Measurements from ENCODE around the gene MACROD2. TPM values are rescaled to one million over a fixed set of nuclear protein-coding genes. Genes with fewer than 3 reads are reported as not detected.

MACROD2 gene
- polyA plus RNA-seq, 1 donor: 5.4 TPM

DNA sequence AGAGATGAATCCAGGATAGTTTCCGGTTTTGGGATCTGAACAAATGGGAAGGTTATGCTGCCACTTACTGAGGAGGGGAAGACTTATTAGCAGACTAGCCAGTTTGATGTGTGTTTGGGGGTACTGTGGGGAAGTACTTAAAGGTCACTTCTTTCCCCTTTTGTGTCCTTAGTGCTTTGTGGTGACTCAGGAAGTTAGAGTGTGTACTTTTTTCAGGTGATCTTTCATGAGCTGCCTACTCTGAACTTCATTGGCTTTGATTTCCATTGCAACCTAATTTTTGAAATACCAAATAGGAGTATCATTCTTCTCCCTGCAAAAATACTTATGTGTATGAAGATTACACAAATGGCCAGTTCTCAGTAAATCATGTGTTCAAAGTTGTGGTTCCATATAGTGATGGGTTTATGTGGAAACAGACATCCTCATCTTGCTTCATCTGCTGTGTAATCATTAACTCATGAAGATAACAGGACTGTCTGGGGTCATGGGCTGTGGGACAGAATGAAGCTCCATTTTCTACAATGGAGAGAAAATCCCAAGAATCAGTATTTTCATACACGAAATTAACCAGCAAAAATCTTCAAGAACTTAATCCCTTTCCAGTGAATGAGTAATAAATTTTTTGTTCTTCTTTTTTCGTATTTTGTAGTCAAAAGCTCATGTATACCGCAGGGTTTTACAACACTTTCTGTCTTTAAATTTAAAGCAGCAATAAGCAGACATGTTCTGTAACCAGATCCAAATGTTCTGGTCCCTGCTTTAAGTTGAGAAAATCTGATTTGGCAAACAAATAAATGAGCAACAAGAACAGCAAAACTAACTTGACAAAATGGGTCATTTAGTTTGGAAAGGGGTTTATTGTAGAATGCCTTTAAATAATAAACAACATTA is 614.3 kb downstream of the MACROD2 start:
- peaks cover 7% of the 10 kb centered on the region for H3K4me1 ChIP-seq (ENCODE audit: control insufficient read depth, insufficient read depth, low read length)
- peak overlapping the region; percentile 81 for H3K27ac ChIP-seq (ENCODE audit: low read length)
- 70% methylated on average over 2 of the region's 4 CpGs for WGBS (ENCODE audit: insufficient coverage, low lambda C conversion rate)
- no peaks in the 10 kb centered on the region for H3K27me3 ChIP-seq (ENCODE audit: control insufficient read depth, insufficient read depth, low read length)
- H3K4me3 ChIP-seq (ENCODE audit: low read length): no peak overlapping the region
- no peaks in the 10 kb centered on the region for H3K9me3 ChIP-seq (ENCODE audit: control insufficient read depth, low read depth, low read length)
- H3K36me3 ChIP-seq (ENCODE audit: control insufficient read depth, insufficient read depth, low read length): no peaks in the 10 kb centered on the region
- DNase-seq: peak; percentile 74 to 85

DNA sequence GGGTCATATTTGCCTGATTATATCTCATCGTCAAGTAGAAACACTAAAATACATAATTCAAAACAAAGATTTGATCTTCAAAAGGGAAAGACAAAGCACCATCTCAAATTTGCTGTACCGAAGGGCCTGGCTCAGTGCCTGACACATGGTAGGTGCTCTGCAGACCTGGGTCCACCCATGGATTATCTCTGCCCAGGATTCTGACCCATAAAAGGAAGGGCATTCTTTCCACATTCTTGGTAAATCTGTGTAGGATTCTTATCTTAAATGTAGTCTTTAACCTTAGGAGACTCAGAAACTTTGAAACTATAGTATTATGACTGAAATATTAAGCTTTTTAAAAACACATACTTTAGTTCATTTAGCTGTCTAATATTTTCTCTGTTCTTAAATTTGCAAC is 616.2 kb downstream of the MACROD2 start:
- Histone ChIP-seq H3K4me3 (ENCODE audit: low read length) (no peak overlapping the region), H3K9me3 (ENCODE audit: control insufficient read depth, low read depth, low read length) (no peaks in the 10 kb centered on the region), H3K36me3 (ENCODE audit: control insufficient read depth, insufficient read depth, low read length) (no peaks in the 10 kb centered on the region), H3K27me3 (ENCODE audit: control insufficient read depth, insufficient read depth, low read length) (no peaks in the 10 kb centered on the region), H3K27ac (ENCODE audit: low read length) (peak overlapping the region; percentile 15), H3K4me1 (ENCODE audit: control insufficient read depth, insufficient read depth, low read length) (peaks cover 9% of the 10 kb centered on the region)
- peak in 1 of 2 donors; percentile 22 for DNase-seq
- WGBS (ENCODE audit: insufficient coverage, low lambda C conversion rate): no CpG with 5 or more reads among the region's 2 CpGs

DNA sequence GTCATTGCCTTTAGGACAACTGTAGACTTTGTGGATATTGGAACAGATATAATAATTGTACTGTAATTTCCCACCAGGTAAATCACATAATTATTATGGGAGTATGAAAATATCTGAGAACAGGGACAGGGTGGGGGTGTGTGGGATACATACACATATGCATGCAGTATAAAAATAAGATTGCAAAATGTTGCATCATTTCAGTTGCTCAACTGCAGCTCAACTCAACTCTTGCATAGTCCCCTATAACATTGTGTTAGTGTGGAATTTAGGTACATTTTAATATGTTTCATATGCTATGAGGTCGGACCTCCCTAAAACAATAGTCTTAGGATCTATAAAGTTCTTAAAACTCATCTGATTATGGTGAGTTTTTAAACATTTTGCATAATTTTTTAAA is 617.1 kb downstream of the MACROD2 start:
- H3K4me3 ChIP-seq (ENCODE audit: low read length): no peak overlapping the region
- 0% methylated on average over 1 of the region's 1 CpG for WGBS (ENCODE audit: insufficient coverage, low lambda C conversion rate)
- H3K27ac ChIP-seq (ENCODE audit: low read length): no peak overlapping the region
- no peaks in the 10 kb centered on the region for H3K27me3 ChIP-seq (ENCODE audit: control insufficient read depth, insufficient read depth, low read length)
- H3K9me3 ChIP-seq (ENCODE audit: control insufficient read depth, low read depth, low read length): no peaks in the 10 kb centered on the region
- H3K4me1 ChIP-seq (ENCODE audit: control insufficient read depth, insufficient read depth, low read length): peaks cover 16% of the 10 kb centered on the region
- DNase-seq: no peak
- no peaks in the 10 kb centered on the region for H3K36me3 ChIP-seq (ENCODE audit: control insufficient read depth, insufficient read depth, low read length)

DNA sequence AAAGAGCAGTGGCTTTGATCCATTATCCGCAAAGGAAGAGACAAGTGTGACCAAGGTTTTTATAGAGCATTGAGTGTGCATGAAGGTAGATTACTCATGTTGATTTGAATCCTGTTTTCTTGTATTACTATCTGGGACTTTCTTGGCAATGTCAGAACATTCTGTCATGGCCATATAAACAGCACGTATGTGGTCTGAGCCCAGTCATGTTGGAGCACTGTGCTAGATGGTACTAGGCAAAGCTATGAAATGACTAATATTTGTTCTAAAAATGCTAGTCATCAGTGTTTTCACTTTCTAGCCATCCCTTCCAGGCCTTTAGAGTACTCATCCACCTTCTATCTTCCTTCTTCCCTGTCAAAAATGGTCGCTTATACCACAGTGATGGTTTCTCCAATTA is 620.7 kb downstream of the MACROD2 start:
- Histone ChIP-seq H3K9me3 (ENCODE audit: control insufficient read depth, low read depth, low read length) (no peaks in the 10 kb centered on the region), H3K27ac (ENCODE audit: low read length) (no peak overlapping the region), H3K27me3 (ENCODE audit: control insufficient read depth, insufficient read depth, low read length) (no peaks in the 10 kb centered on the region), H3K4me1 (ENCODE audit: control insufficient read depth, insufficient read depth, low read length) (peaks cover 16% of the 10 kb centered on the region), H3K4me3 (ENCODE audit: low read length) (no peak overlapping the region), H3K36me3 (ENCODE audit: control insufficient read depth, insufficient read depth, low read length) (no peaks in the 10 kb centered on the region)
- DNase-seq: no peak
- 100% methylated on average over 1 of the region's 3 CpGs for WGBS (ENCODE audit: insufficient coverage, low lambda C conversion rate)

DNA sequence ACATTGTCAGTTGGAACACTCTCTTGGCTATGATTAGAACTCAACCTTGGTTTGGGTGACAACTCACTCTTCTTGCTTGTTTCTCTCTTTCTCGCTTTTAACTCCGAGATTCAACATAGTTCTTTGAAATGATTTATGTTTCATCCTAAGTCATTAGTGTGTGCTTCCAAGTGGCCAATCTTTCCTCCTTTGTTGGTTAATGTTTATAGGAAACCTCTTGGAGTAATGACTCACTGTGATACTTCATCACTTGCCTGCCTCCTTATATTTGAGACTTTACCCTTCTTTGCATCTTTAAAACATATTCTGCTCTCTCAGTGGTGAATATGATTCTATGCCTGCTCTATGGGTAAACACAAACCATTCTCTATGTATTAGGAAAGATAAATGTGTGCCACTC is 621.8 kb downstream of the MACROD2 start:
- peak overlapping the region; percentile 85 for H3K27ac ChIP-seq (ENCODE audit: low read length)
- 7% methylated on average over 2 of the region's 2 CpGs for WGBS (ENCODE audit: insufficient coverage, low lambda C conversion rate)
- peak; percentile 37 to 76 for DNase-seq

DNA sequence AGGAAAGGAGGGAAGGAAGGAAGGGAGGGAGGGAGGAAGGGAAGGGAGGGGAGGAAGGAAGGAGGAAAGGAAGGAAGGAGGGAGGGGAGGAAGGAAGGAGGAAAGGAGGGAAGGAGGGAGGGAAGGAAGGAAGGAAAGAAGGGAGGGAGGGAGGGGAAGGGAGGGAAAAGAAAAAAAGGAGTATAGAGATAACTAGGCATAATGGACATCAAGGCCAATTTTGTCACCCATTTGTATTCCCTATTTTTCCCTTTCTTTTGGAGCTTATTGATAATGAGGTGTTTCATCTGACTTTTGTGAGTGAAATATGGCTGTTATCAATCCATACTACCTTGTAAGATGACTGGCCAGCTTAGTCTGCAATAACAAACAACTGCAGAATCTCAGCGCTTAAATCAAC is 624.1 kb downstream of the MACROD2 start:
- no CpG with 5 or more reads among the region's 1 CpG for WGBS (ENCODE audit: insufficient coverage, low lambda C conversion rate)

More for the DNA sequence above, 621.8 kb downstream of the MACROD2 start:
- peaks cover 13% of the 10 kb centered on the region for H3K4me1 ChIP-seq (ENCODE audit: control insufficient read depth, insufficient read depth, low read length)
- no peak overlapping the region for H3K4me3 ChIP-seq (ENCODE audit: low read length)
- no peaks in the 10 kb centered on the region for H3K36me3 ChIP-seq (ENCODE audit: control insufficient read depth, insufficient read depth, low read length)
- H3K27me3 ChIP-seq (ENCODE audit: control insufficient read depth, insufficient read depth, low read length): no peaks in the 10 kb centered on the region
- no peaks in the 10 kb centered on the region for H3K9me3 ChIP-seq (ENCODE audit: control insufficient read depth, low read depth, low read length)

DNA sequence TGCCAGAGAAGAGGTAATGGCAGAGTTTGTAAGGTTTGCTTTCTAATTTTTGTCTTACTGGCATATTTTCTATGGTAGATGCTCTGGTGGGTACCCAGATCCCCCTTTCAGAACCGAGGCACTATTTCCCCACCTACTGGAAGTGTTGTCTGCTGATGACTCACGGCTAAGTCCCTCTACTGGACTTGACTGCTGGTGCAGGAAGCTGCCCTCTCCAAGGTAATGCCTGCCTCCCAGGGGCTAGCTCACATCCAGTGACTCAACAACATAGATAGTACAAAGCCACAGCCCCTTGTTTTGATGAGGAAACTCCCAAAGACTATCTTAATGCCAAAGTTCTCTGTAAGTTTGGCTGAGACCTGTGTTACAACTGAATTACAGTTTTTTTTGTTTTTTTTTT is 627.5 kb downstream of the MACROD2 start:
- Histone ChIP-seq H3K27me3 (ENCODE audit: control insufficient read depth, insufficient read depth, low read length) (no peaks in the 10 kb centered on the region), H3K4me3 (ENCODE audit: low read length) (no peak overlapping the region), H3K4me1 (ENCODE audit: control insufficient read depth, insufficient read depth, low read length) (no peaks in the 10 kb centered on the region), H3K9me3 (ENCODE audit: control insufficient read depth, low read depth, low read length) (no peaks in the 10 kb centered on the region), H3K36me3 (ENCODE audit: control insufficient read depth, insufficient read depth, low read length) (no peaks in the 10 kb centered on the region), H3K27ac (ENCODE audit: low read length) (no peak overlapping the region)
- WGBS (ENCODE audit: insufficient coverage, low lambda C conversion rate): no CpG with 5 or more reads among the region's 2 CpGs
- DNase-seq: peak in 1 of 2 donors; percentile 43

More for the DNA sequence above, 624.1 kb downstream of the MACROD2 start:
- H3K36me3 ChIP-seq (ENCODE audit: control insufficient read depth, insufficient read depth, low read length): no peaks in the 10 kb centered on the region
- H3K4me3 ChIP-seq (ENCODE audit: low read length): no peak overlapping the region
- no peaks in the 10 kb centered on the region for H3K9me3 ChIP-seq (ENCODE audit: control insufficient read depth, low read depth, low read length)
- DNase-seq: no peak
- H3K27ac ChIP-seq (ENCODE audit: low read length): no peak overlapping the region
- H3K27me3 ChIP-seq (ENCODE audit: control insufficient read depth, insufficient read depth, low read length): no peaks in the 10 kb centered on the region
- peaks cover 13% of the 10 kb centered on the region for H3K4me1 ChIP-seq (ENCODE audit: control insufficient read depth, insufficient read depth, low read length)

DNA sequence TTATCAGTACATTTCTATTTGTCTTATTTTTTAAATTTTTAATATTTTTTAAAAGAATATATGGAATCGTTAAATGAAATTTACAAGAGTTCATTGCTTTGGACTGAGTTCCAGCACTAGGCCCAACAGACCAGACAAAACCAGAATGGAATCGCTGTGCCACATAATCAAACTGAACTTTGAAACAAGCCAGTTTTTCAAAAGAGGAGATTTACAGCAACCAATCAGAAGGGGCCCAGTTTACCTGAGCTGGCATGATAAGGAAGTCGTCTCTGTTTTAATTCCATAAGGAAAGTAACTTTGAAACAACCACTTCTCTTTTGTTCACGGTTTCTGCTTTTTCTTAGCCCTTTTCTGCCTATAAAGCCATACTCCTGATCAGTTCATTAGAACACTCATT is 635.7 kb downstream of the MACROD2 start:
- WGBS (ENCODE audit: insufficient coverage, low lambda C conversion rate): 34% methylated on average over 3 of the region's 4 CpGs
- Histone ChIP-seq H3K4me3 (ENCODE audit: low read length) (no peak overlapping the region), H3K27ac (ENCODE audit: low read length) (peak overlapping the region; percentile 62), H3K9me3 (ENCODE audit: control insufficient read depth, low read depth, low read length) (peaks cover 3% of the 10 kb centered on the region), H3K27me3 (ENCODE audit: control insufficient read depth, insufficient read depth, low read length) (no peaks in the 10 kb centered on the region), H3K36me3 (ENCODE audit: control insufficient read depth, insufficient read depth, low read length) (no peaks in the 10 kb centered on the region), H3K4me1 (ENCODE audit: control insufficient read depth, insufficient read depth, low read length) (peaks cover 5% of the 10 kb centered on the region)
- peak; percentile 61 to 84 for DNase-seq

DNA sequence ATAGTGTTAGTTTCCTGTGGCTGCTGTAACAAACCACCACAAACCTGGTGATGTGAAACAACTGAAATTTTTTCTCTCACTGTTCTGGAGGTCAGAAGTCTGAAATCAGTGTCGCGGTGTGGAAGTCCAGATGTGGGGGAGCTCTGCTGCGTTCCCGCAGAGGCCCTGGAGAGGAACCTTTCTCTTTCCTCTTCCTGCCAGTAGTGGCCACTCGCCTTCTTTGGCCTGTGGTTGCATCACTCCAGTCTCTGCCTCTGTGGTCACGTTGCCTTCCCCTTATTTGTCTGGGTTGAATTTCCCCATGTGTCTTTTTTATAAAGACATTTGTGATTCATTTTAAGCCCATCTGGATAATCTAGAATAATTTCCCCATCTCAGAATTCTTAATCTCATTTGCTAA is 637.6 kb downstream of the MACROD2 start:
- Histone ChIP-seq H3K36me3 (ENCODE audit: control insufficient read depth, insufficient read depth, low read length) (no peaks in the 10 kb centered on the region), H3K4me3 (ENCODE audit: low read length) (no peak overlapping the region), H3K9me3 (ENCODE audit: control insufficient read depth, low read depth, low read length) (peaks cover 3% of the 10 kb centered on the region), H3K4me1 (ENCODE audit: control insufficient read depth, insufficient read depth, low read length) (peaks cover 5% of the 10 kb centered on the region), H3K27ac (ENCODE audit: low read length) (no peak overlapping the region), H3K27me3 (ENCODE audit: control insufficient read depth, insufficient read depth, low read length) (no peaks in the 10 kb centered on the region)
- DNase-seq: no peak
- whole genome bisulfite sequencing (ENCODE audit: insufficient coverage, low lambda C conversion rate): 73% methylated on average over 2 of the region's 6 CpGs

DNA sequence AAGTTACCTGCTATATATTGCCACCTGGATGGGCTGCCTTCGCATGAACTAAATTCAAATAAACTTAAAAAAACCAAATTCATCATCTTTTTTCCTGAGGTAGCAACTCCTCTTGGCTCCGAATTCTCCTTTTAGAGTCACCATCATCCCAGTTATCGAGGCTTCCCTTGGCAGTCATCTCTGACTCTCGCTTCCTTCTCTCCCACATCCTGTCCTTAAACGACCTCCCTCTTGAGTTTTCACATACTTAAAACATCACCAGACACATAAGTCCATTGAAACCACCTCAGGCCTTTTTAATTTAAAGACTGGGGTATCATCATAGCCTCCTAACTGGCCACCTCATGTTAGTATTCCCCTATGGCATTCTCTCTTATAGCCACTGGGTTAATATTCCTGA is 638.2 kb downstream of the MACROD2 start:
- Histone ChIP-seq H3K27me3 (ENCODE audit: control insufficient read depth, insufficient read depth, low read length) (no peaks in the 10 kb centered on the region), H3K36me3 (ENCODE audit: control insufficient read depth, insufficient read depth, low read length) (no peaks in the 10 kb centered on the region), H3K4me3 (ENCODE audit: low read length) (no peak overlapping the region), H3K4me1 (ENCODE audit: control insufficient read depth, insufficient read depth, low read length) (peaks cover 5% of the 10 kb centered on the region), H3K27ac (ENCODE audit: low read length) (no peak overlapping the region), H3K9me3 (ENCODE audit: control insufficient read depth, low read depth, low read length) (peaks cover 3% of the 10 kb centered on the region)
- 93% methylated on average over 2 of the region's 5 CpGs for WGBS (ENCODE audit: insufficient coverage, low lambda C conversion rate)
- DNase-seq: no peak

DNA sequence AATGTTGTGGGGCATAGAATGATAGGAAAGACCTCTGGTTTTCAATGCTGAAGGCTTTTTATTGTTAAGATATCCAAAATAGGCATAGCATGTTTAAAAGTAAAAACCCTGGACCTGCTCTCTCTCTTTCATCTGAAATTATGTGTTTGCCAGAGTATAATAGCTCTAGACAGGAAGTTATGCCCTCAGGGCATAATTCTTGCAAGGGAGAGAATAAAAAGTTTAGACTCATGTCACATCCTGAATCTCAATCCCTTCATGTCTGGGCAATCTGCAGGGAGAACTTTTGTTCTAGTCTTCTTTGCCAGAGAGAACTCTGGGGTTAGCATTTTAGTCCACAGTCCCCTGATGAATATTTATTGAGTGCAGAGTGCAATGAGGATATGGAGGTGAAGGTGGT is 639.3 kb downstream of the MACROD2 start:
- no peak overlapping the region for H3K4me3 ChIP-seq (ENCODE audit: low read length)
- no peak overlapping the region for H3K27ac ChIP-seq (ENCODE audit: low read length)
- H3K27me3 ChIP-seq (ENCODE audit: control insufficient read depth, insufficient read depth, low read length): no peaks in the 10 kb centered on the region
- peak in 1 of 2 donors; percentile 52 for DNase-seq
- H3K9me3 ChIP-seq (ENCODE audit: control insufficient read depth, low read depth, low read length): peaks cover 3% of the 10 kb centered on the region
- no peaks in the 10 kb centered on the region for H3K36me3 ChIP-seq (ENCODE audit: control insufficient read depth, insufficient read depth, low read length)
- H3K4me1 ChIP-seq (ENCODE audit: control insufficient read depth, insufficient read depth, low read length): peaks cover 5% of the 10 kb centered on the region
